ENCODE results near the gene SLC30A2.

GRCh38 chr1:26070296-26070962 is 24.5 kb upstream of the SLC30A2 start:
- TF ChIP-seq CTCF (IDR thresholded peaks at IDR 0.05; ENCODE audit: low read length) (no peak), EZH2 (IDR thresholded peaks at IDR 0.05; ENCODE audit: borderline replicate concordance, low read length) (no peak)

All from OCI-LY1 (cell line).